Measurements from ENCODE around the gene VASH2. TPM values are rescaled to one million over a fixed set of nuclear protein-coding genes. Genes with fewer than 3 reads are reported as not detected.

Gene VASH2
- total RNA-seq, 1 experiment from 2014 or later, result 303 TPM

DNA sequence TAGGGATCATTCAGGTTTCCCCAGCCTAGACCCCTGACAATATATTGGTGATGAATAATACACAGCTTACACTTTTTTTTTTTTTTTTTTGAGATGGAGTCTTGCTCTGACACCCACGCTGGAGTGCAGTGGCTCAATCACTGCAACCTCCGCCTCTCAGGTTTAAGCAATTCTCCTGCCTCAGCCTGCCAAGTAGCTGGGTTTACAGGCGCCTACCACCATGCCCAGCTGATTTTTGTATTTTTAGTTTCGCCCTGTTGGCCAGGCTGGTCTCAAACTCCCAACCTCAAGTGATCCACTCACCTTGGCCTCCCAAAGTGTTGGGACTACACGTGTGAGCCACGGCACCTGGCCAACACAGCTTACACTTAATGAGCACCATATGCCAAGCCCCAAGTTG, 7.2 kb downstream of the VASH2 start:
- peaks cover 83% of the 10 kb centered on the region for H3K4me1 Mint-ChIP-seq
- H3K27me3 Mint-ChIP-seq (ENCODE audit: low read depth), result no peaks in the 10 kb centered on the region
- no peak for ATAC-seq
- no peak overlapping the region; the same call in 1 of the 2 replicates for H3K27ac Mint-ChIP-seq
- H3K4me3 Mint-ChIP-seq, result no peak overlapping the region
- ChIA-PET CTCF (interaction anchor here (0.8 to 2.5 kb wide), 5 partner anchors 10 to 293 kb away, joined by 3 to 19 read pairs (median 4); no protein-coding TSS in a partner anchor), POLR2A (interaction anchor here (1.0 to 1.6 kb wide), 2 partner anchors 10 to 25 kb away, joined by 3 to 4 read pairs; no protein-coding TSS in a partner anchor)
- TF ChIP-seq, protein P1, sequence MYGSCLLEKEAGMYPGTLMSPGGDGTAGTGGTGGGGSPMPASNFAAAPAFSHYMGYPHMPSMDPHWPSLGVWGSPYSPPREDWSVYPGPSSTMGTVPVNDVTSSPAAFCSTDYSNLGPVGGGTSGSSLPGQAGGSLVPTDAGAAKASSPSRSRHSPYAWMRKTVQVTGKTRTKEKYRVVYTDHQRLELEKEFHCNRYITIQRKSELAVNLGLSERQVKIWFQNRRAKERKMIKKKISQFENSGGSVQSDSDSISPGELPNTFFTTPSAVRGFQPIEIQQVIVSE (CRISPR knock-in tag; IDR thresholded peaks at IDR 0.05; ENCODE audit: borderline replicate concordance), result no peak
- TF ChIP-seq FOXJ3 (CRISPR knock-in tag; IDR thresholded peaks at IDR 0.05; ENCODE audit: borderline replicate concordance) (no peak), ELF4 (CRISPR knock-in tag; IDR thresholded peaks at IDR 0.05; ENCODE audit: low read depth) (no peak), PRRX2 (CRISPR knock-in tag; IDR thresholded peaks at IDR 0.05) (no peak), JAZF1 (CRISPR knock-in tag; IDR thresholded peaks at IDR 0.05) (no peak), ZNF671 (CRISPR knock-in tag; IDR thresholded peaks at IDR 0.05) (no peak), CREB1 (CRISPR knock-in tag; IDR thresholded peaks at IDR 0.05) (no peak), NFYB (CRISPR knock-in tag; conservative IDR thresholded peaks at IDR 0.05; ENCODE audit: low read depth) (no peak)
- TF ChIP-seq, protein P2, sequence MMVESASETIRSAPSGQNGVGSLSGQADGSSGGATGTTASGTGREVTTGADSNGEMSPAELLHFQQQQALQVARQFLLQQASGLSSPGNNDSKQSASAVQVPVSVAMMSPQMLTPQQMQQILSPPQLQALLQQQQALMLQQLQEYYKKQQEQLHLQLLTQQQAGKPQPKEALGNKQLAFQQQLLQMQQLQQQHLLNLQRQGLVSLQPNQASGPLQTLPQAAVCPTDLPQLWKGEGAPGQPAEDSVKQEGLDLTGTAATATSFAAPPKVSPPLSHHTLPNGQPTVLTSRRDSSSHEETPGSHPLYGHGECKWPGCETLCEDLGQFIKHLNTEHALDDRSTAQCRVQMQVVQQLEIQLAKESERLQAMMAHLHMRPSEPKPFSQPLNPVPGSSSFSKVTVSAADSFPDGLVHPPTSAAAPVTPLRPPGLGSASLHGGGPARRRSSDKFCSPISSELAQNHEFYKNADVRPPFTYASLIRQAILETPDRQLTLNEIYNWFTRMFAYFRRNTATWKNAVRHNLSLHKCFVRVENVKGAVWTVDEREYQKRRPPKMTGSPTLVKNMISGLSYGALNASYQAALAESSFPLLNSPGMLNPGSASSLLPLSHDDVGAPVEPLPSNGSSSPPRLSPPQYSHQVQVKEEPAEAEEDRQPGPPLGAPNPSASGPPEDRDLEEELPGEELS (CRISPR knock-in tag; IDR thresholded peaks at IDR 0.05), result no peak
- peaks cover 100% of the 10 kb centered on the region for H3K36me3 Mint-ChIP-seq
- no peaks in the 10 kb centered on the region for H3K9me3 Mint-ChIP-seq
- DNase-seq (ENCODE audit: low spot score), result no peak

DNA sequence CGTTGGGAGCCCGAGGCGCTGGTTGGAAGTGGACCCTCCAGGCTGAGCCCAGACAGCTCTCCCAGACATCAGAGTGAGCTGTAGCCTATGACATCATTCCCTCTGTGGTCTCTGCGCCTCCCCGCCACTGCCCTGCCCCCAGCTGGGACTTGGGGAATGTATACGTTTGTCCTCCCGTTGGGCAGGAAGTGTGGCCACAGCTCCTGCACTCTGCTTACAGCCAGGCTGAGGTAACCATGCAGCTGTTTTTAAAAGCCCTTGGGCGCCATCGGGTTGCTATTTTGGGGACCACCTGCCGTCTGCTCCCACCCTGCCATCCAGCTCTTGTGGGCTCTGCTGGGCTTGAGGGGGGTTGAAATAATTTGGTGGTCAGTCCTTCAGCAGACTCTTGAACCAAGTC, 7.8 kb downstream of the VASH2 start:
- H3K4me1 Mint-ChIP-seq, result peaks cover 81% of the 10 kb centered on the region
- no peak for TF ChIP-seq FOXK1 (CRISPR knock-in tag; IDR thresholded peaks at IDR 0.05)
- TF ChIP-seq, protein P3, sequence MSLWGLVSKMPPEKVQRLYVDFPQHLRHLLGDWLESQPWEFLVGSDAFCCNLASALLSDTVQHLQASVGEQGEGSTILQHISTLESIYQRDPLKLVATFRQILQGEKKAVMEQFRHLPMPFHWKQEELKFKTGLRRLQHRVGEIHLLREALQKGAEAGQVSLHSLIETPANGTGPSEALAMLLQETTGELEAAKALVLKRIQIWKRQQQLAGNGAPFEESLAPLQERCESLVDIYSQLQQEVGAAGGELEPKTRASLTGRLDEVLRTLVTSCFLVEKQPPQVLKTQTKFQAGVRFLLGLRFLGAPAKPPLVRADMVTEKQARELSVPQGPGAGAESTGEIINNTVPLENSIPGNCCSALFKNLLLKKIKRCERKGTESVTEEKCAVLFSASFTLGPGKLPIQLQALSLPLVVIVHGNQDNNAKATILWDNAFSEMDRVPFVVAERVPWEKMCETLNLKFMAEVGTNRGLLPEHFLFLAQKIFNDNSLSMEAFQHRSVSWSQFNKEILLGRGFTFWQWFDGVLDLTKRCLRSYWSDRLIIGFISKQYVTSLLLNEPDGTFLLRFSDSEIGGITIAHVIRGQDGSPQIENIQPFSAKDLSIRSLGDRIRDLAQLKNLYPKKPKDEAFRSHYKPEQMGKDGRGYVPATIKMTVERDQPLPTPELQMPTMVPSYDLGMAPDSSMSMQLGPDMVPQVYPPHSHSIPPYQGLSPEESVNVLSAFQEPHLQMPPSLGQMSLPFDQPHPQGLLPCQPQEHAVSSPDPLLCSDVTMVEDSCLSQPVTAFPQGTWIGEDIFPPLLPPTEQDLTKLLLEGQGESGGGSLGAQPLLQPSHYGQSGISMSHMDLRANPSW (CRISPR knock-in tag; conservative IDR thresholded peaks at IDR 0.05; ENCODE audit: low read depth), result no peak
- no peak for TF ChIP-seq SMAD4 (CRISPR knock-in tag; IDR thresholded peaks at IDR 0.05)
- TF ChIP-seq EMX1 (CRISPR knock-in tag; IDR thresholded peaks at IDR 0.05), result no peak
- TF ChIP-seq, protein P4, sequence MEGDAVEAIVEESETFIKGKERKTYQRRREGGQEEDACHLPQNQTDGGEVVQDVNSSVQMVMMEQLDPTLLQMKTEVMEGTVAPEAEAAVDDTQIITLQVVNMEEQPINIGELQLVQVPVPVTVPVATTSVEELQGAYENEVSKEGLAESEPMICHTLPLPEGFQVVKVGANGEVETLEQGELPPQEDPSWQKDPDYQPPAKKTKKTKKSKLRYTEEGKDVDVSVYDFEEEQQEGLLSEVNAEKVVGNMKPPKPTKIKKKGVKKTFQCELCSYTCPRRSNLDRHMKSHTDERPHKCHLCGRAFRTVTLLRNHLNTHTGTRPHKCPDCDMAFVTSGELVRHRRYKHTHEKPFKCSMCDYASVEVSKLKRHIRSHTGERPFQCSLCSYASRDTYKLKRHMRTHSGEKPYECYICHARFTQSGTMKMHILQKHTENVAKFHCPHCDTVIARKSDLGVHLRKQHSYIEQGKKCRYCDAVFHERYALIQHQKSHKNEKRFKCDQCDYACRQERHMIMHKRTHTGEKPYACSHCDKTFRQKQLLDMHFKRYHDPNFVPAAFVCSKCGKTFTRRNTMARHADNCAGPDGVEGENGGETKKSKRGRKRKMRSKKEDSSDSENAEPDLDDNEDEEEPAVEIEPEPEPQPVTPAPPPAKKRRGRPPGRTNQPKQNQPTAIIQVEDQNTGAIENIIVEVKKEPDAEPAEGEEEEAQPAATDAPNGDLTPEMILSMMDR (IDR thresholded peaks at IDR 0.05), result no peak
- TF ChIP-seq ESRRA (CRISPR knock-in tag; IDR thresholded peaks at IDR 0.05; ENCODE audit: borderline replicate concordance), result no peak
- no peak for TF ChIP-seq ZNF416 (CRISPR knock-in tag; IDR thresholded peaks at IDR 0.05)
- no peak for TF ChIP-seq ETV6 (CRISPR knock-in tag; IDR thresholded peaks at IDR 0.05)
- no peak overlapping the region for H3K4me3 Mint-ChIP-seq
- H3K27ac Mint-ChIP-seq, result no peak overlapping the region
- peaks cover 100% of the 10 kb centered on the region for H3K36me3 Mint-ChIP-seq
- no peaks in the 10 kb centered on the region for H3K9me3 Mint-ChIP-seq
- ChIA-PET CTCF (interaction anchor here (1.1 to 2.5 kb wide), 4 partner anchors 10 to 208 kb away, joined by 3 to 19 read pairs (median 4); no protein-coding TSS in a partner anchor), POLR2A (interaction anchor here (1.6 kb wide), 1 partner anchor 9 kb away, joined by 4 read pairs; no protein-coding TSS in a partner anchor)
- DNase-seq (ENCODE audit: low spot score) (no peak), ATAC-seq (peak; percentile 20)
- H3K27me3 Mint-ChIP-seq (ENCODE audit: low read depth), result no peaks in the 10 kb centered on the region

Data from WTC11 (cell line).